K562 (cell line): ENCODE data around the gene GLRX. TPM values are rescaled to one million over a fixed set of nuclear protein-coding genes. Genes with fewer than 3 reads are reported as not detected.

Experiments
- ATAC-seq: fragments of 200-7000 bp; cut with Tn5 transposase; 3 replicates; pipeline ENCODE4 v1.9.1; 2020; ENCODE audit warnings: moderate library complexity
- BruUV-seq: library from RNA; stranded (reverse); fragments of 400-500 nt; replicated peaks from 2 replicates; lab custom pipeline; 2021; lab: Mats Ljungman, UMichigan
- CTCF ChIA-PET: fragments of 300-600 bp; formaldehyde crosslinking; extraction: SDS; loops from one replicate; lab custom pipeline; 2021; ENCODE audit warnings: low intra/inter-chr PET ratio; lab: Yijun Ruan, JAX
- POLR2A ChIA-PET: fragments of 300-600, 350-650 bp; sonication (Branson Sonifier 250); formaldehyde crosslinking; extraction: SDS; loops from one replicate; lab custom pipeline; 2021; ENCODE audit warnings: antibody characterized with exemption, inconsistent platforms; lab: Yijun Ruan, JAX
- DNase-seq, 4 experiments: peaks; one replicate each; pipeline versions ENCODE4 v3.0.0 to v3.0.0-alpha.2; 2011 to 2018; ENCODE audit warnings: low spot score in 3 of 4, mixed read lengths in 3 of 4; ENCODE audit errors: extremely low read depth in 1 of 4
- FAIRE-seq: peaks from 2 replicates; lab custom pipeline; 2011; peaks lifted over from hg19 to GRCh38; lab: Jason Lieb, UNC
- H2AFZ ChIP-seq: 2 replicates; pipeline ENCODE4 v1.6.0; 2011; ENCODE audit warnings: low read depth, low read length, control low read depth, inconsistent platforms
- H3K27ac ChIP-seq: fragments of 200-600 bp; 3 replicates; pipeline ENCODE4 v1.8.0; 2011; ENCODE audit warnings: low read depth, mild to moderate bottlenecking, control low read depth, inconsistent platforms, low read length, moderate library complexity, mixed read lengths; ENCODE audit errors: extremely low read depth
- H3K27me3 ChIP-seq, 2 experiments: fragments of 300-600 bp in 1 of 2; 2 replicates in 1 of 2; 3 replicates in 1 of 2; pipeline versions ENCODE4 v1.6.0 to v1.8.0; 2011; ENCODE audit warnings: inconsistent platforms in 2 of 2, low read length in 2 of 2, mild to moderate bottlenecking in 1 of 2, mixed read lengths in 1 of 2, moderate library complexity in 1 of 2; ENCODE audit not compliant: control insufficient read depth in 2 of 2, insufficient read depth in 2 of 2
- H3K36me3 ChIP-seq: fragments of 300-600 bp; 3 replicates; pipeline ENCODE4 v1.8.0; 2011; ENCODE audit warnings: mild to moderate bottlenecking, low read length, inconsistent platforms; ENCODE audit not compliant: control insufficient read depth, insufficient read depth
- H3K4me1 ChIP-seq, 2 experiments: fragments of 200-600 bp in 1 of 2; replicated peaks in 1 of 2; 2 replicates in 1 of 2; 3 replicates in 1 of 2; pipeline versions ENCODE4 v1.5.1 to v1.8.0; 2011; ENCODE audit warnings: inconsistent platforms in 2 of 2, low read length in 2 of 2, mild to moderate bottlenecking in 1 of 2, mixed read lengths in 1 of 2, moderate library complexity in 1 of 2; ENCODE audit not compliant: control insufficient read depth in 2 of 2, insufficient read depth in 2 of 2
- H3K4me2 ChIP-seq: 2 replicates; pipeline ENCODE4 v1.6.1; 2011; ENCODE audit warnings: low read length, control low read depth, inconsistent platforms, mixed read lengths; ENCODE audit not compliant: insufficient read depth
- H3K4me3 ChIP-seq: fragments of 200-600 bp; sonication (generic), shearing (Covaris generic); 2 replicates; pipeline ENCODE4 v1.5.1; 2016; ENCODE audit warnings: control low read depth, inconsistent platforms
- H3K79me2 ChIP-seq: fragments of 200-600 bp; 3 replicates; pipeline ENCODE4 v1.8.0; 2011; ENCODE audit warnings: low read length, inconsistent platforms; ENCODE audit not compliant: control insufficient read depth, insufficient read depth
- H3K9ac ChIP-seq, 2 experiments: 2 replicates each; pipeline versions ENCODE4 v1.6.0 to v1.6.1; 2011; ENCODE audit warnings: low read depth in 2 of 2, low read length in 2 of 2, control low read depth in 1 of 2, inconsistent platforms in 1 of 2, mild to moderate bottlenecking in 1 of 2, mixed read lengths in 1 of 2; ENCODE audit not compliant: insufficient read depth in 1 of 2
- H3K9me1 ChIP-seq: one replicate; pipeline ENCODE4 v1.6.0; 2011; ENCODE audit warnings: inconsistent platforms, mild to moderate bottlenecking, low read length, moderate library complexity; ENCODE audit not compliant: control insufficient read depth, insufficient read depth
- H3K9me3 ChIP-seq: replicated peaks from 2 replicates; pipeline ENCODE4 v1.5.1; 2011; ENCODE audit warnings: low read depth, low read length, inconsistent platforms; ENCODE audit not compliant: control insufficient read depth, insufficient read depth
- H4K20me1 ChIP-seq: replicated peaks from 2 replicates; pipeline ENCODE4 v1.6.1; 2011; ENCODE audit warnings: low read length, inconsistent platforms, mixed read lengths; ENCODE audit not compliant: control insufficient read depth, insufficient read depth
- CBX1 ChIP-seq: sonication (generic); IDR thresholded peaks from 2 replicates; pipeline ENCODE4 v1.6.1; 2016; ENCODE audit warnings: antibody characterized with exemption, low read depth, mild to moderate bottlenecking
- CSDE1 ChIP-seq, 2 experiments: fragments of 450-650 bp; IDR thresholded peaks; 2 replicates each; pipeline ENCODE4 v1.6.1; 2016; ENCODE audit warnings: mild to moderate bottlenecking in 1 of 2
- ELF2 ChIP-seq: fragments of 250-450 bp; sonication (Bioruptor Pico); IDR thresholded peaks from 2 replicates; pipeline ENCODE4 v1.5.0; 2021; ENCODE audit warnings: mild to moderate bottlenecking
- ETV1 ChIP-seq: fragments of 450-650 bp; conservative IDR thresholded peaks from 2 replicates; pipeline ENCODE4 v1.6.1; 2016; ENCODE audit warnings: missing genetic modification characterization, control low read depth, low read depth, missing compliant biosample characterization
- FOXP1 ChIP-seq: sonication (generic); formaldehyde crosslinking; IDR thresholded peaks from 2 replicates; pipeline ENCODE4 v1.8.0; 2022; ENCODE audit warnings: mild to moderate bottlenecking, missing genetic modification reagents
- HDAC1 ChIP-seq, 2 experiments: fragments of 450-650 bp; IDR thresholded peaks; 2 replicates each; pipeline ENCODE4 v1.6.1; 2016 to 2017; ENCODE audit warnings: inconsistent platforms in 1 of 2, mild to moderate bottlenecking in 1 of 2, moderate library complexity in 1 of 2
- SIRT6 ChIP-seq: IDR thresholded peaks from one replicate; pipeline ENCODE4 v1.6.1; 2012; ENCODE audit warnings: low read depth, mild to moderate bottlenecking, control low read depth, inconsistent platforms, low read length, moderate library complexity
- ZNF316 ChIP-seq: fragments of 450-650 bp; IDR thresholded peaks from 2 replicates; pipeline ENCODE4 v1.6.1; 2016
- WGBS: fragments of 100-300 bp; shearing (Covaris generic); methylation state at CpG from one replicate; pipeline ENCODE4 v1.1.6; 2016; ENCODE audit warnings: low coverage, mixed read lengths; ENCODE audit not compliant: insufficient coverage; ENCODE audit errors: missing lambda C conversion rate; 5-methylcytosine and 5-hydroxymethylcytosine counted together
- in situ Hi-C: fragments of 300-500 bp; cut with MboI; formaldehyde crosslinking; loops from 4 replicates; pipeline ENCODE4 v1.15.0; 2018; ENCODE audit warnings: inconsistent platforms, mixed read lengths
- intact Hi-C: fragments of 100-400 bp; cut with micrococcal nuclease; formaldehyde crosslinking; loops from 2 replicates; pipeline ENCODE4 v1.14.2; 2022
- polyA plus RNA-seq, 8 experiments: library from polyadenylated mRNA; depleted of rRNA in 4 of 8; stranded (reverse) in 5 of 8; unstranded in 3 of 8; fragments of >200 nt; fragmentation: Nextera tagmentation in 2 of 8; fragmentation: Illumina TruSeq in 1 of 8; extraction: Ambion mirVana in 2 of 8; extraction: Trizol in 1 of 8; gene quantifications; 2 replicates each; pipeline versions ENCODE4 v1.2.1 to v1.2.3, GENCODE V29; 2011 to 2014; ENCODE audit warnings: inconsistent platforms in 1 of 8, missing spikeins in 1 of 8
- total RNA-seq, 7 experiments: library from RNA; depleted of rRNA in 6 of 7; stranded (reverse); fragments of >200 nt in 6 of 7; fragmentation: Illumina TruSeq in 2 of 7; extraction: Trizol in 2 of 7; gene quantifications; 2 replicates each; pipeline versions ENCODE4 v1.2.1 to v1.2.3, GENCODE V29; 2011 to 2021; ENCODE audit warnings: low replicate concordance in 1 of 7
- TF ChIP-seq, protein P1 (sequence below), 2 experiments: IDR thresholded peaks in 1 of 2; conservative IDR thresholded peaks in 1 of 2; 2 replicates each; pipeline ENCODE4 v1.6.1; 2016; ENCODE audit warnings: low read depth in 2 of 2, mild to moderate bottlenecking in 1 of 2, missing compliant biosample characterization in 1 of 2, missing genetic modification characterization in 1 of 2, moderate library complexity in 1 of 2
- TF ChIP-seq, protein P2 (sequence below): sonication (generic); formaldehyde crosslinking; IDR thresholded peaks from 2 replicates; pipeline ENCODE4 v1.8.0; 2023; ENCODE audit warnings: missing genetic modification reagents, mild to moderate bottlenecking, borderline replicate concordance
- TF ChIP-seq, protein P3 (sequence below): fragments of 250-450 bp; sonication (Bioruptor Pico); IDR thresholded peaks from 2 replicates; pipeline ENCODE4 v1.5.0; 2020; ENCODE audit warnings: mild to moderate bottlenecking, borderline replicate concordance

Gene GLRX
- total and polyA plus RNA-seq, 9 of the 15 experiments (the other 6 are each of a cell fraction or from before 2014, with no cell fraction given) = 2.3 to 11.2 (median 4.6) TPM

DNA sequence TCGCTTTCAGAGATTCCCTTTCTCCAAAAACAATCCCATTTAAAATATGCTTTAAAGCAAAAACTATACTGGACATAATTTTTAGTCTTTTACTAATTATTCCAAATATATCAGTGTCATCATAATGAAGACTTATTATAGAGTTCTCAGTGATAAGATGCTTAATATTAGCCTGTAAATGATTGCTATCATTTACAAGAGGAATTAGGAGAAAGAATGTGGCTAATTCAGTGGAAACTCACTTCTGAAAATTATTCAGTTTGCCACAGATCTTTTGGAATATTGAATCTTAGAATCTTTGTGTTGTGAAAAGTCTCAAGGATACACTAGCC lies 24.7 kb upstream of the GLRX start:
- 0% methylated on average over 1 of the region's 1 CpG for WGBS
- TF ChIP-seq, protein P1, sequence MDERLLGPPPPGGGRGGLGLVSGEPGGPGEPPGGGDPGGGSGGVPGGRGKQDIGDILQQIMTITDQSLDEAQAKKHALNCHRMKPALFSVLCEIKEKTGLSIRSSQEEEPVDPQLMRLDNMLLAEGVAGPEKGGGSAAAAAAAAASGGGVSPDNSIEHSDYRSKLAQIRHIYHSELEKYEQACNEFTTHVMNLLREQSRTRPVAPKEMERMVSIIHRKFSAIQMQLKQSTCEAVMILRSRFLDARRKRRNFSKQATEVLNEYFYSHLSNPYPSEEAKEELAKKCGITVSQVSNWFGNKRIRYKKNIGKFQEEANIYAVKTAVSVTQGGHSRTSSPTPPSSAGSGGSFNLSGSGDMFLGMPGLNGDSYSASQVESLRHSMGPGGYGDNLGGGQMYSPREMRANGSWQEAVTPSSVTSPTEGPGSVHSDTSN (CRISPR knock-in tag; IDR thresholded peaks at IDR 0.05; ENCODE audit: low read depth) = no peak
- TF ChIP-seq, protein P1 (tag; conservative IDR thresholded peaks at IDR 0.05; ENCODE audit: low read depth) = no peak
- TF ChIP-seq CBX1 (no peak), HDAC1 (IDR thresholded peaks at IDR 0.05) (no peak), FOXP1 (CRISPR knock-in tag) (no peak), SIRT6 (no peak), ELF2 (CRISPR knock-in tag) (0 out of 2 replicates have a peak, but pooled peaks have one; percentile 19), ZNF316 (peak; percentile 31; the same call in 1 of the 2 replicates), CSDE1 (IDR thresholded peaks at IDR 0.05) (no peak), ETV1 (tag) (0 out of 2 replicates have a peak, but pooled peaks have one; percentile 9)
- TF ChIP-seq, protein P2, sequence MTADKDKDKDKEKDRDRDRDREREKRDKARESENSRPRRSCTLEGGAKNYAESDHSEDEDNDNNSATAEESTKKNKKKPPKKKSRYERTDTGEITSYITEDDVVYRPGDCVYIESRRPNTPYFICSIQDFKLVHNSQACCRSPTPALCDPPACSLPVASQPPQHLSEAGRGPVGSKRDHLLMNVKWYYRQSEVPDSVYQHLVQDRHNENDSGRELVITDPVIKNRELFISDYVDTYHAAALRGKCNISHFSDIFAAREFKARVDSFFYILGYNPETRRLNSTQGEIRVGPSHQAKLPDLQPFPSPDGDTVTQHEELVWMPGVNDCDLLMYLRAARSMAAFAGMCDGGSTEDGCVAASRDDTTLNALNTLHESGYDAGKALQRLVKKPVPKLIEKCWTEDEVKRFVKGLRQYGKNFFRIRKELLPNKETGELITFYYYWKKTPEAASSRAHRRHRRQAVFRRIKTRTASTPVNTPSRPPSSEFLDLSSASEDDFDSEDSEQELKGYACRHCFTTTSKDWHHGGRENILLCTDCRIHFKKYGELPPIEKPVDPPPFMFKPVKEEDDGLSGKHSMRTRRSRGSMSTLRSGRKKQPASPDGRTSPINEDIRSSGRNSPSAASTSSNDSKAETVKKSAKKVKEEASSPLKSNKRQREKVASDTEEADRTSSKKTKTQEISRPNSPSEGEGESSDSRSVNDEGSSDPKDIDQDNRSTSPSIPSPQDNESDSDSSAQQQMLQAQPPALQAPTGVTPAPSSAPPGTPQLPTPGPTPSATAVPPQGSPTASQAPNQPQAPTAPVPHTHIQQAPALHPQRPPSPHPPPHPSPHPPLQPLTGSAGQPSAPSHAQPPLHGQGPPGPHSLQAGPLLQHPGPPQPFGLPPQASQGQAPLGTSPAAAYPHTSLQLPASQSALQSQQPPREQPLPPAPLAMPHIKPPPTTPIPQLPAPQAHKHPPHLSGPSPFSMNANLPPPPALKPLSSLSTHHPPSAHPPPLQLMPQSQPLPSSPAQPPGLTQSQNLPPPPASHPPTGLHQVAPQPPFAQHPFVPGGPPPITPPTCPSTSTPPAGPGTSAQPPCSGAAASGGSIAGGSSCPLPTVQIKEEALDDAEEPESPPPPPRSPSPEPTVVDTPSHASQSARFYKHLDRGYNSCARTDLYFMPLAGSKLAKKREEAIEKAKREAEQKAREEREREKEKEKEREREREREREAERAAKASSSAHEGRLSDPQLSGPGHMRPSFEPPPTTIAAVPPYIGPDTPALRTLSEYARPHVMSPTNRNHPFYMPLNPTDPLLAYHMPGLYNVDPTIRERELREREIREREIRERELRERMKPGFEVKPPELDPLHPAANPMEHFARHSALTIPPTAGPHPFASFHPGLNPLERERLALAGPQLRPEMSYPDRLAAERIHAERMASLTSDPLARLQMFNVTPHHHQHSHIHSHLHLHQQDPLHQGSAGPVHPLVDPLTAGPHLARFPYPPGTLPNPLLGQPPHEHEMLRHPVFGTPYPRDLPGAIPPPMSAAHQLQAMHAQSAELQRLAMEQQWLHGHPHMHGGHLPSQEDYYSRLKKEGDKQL (CRISPR knock-in tag) = no peak
- TF ChIP-seq, protein P3, sequence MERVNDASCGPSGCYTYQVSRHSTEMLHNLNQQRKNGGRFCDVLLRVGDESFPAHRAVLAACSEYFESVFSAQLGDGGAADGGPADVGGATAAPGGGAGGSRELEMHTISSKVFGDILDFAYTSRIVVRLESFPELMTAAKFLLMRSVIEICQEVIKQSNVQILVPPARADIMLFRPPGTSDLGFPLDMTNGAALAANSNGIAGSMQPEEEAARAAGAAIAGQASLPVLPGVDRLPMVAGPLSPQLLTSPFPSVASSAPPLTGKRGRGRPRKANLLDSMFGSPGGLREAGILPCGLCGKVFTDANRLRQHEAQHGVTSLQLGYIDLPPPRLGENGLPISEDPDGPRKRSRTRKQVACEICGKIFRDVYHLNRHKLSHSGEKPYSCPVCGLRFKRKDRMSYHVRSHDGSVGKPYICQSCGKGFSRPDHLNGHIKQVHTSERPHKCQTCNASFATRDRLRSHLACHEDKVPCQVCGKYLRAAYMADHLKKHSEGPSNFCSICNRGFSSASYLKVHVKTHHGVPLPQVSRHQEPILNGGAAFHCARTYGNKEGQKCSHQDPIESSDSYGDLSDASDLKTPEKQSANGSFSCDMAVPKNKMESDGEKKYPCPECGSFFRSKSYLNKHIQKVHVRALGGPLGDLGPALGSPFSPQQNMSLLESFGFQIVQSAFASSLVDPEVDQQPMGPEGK = no peak

More for the DNA sequence above, 24.7 kb upstream of the GLRX start:
- no peak for FAIRE-seq
- Histone ChIP-seq H3K4me1 (peaks cover 0 to 15% of the 10 kb centered on the region in 2 experiments; a peak in 4 of 5 replicates), H3K9ac (no peak overlapping the region), H3K9me3 (no peaks in the 10 kb centered on the region), H3K36me3 (no peaks in the 10 kb centered on the region), H2AFZ (no peak overlapping the region), H3K4me3 (no peak overlapping the region), H3K4me2 (no peak overlapping the region), H4K20me1 (no peaks in the 10 kb centered on the region), H3K27ac (no peak overlapping the region), H3K79me2 (no peaks in the 10 kb centered on the region), H3K9me1 (no peaks in the 10 kb centered on the region), H3K27me3 (no peaks in the 10 kb centered on the region)
- POLR2A ChIA-PET = interaction anchor here (0.7 to 1.6 kb wide), 2 partner anchors 9 to 15 kb away, joined by 3 to 4 read pairs; no protein-coding TSS in a partner anchor
- no TSS peak for BruUV-seq
- no peak for ATAC-seq
- DNase-seq = no peak
- intact Hi-C loops = loop anchor here (1.0 to 10.0 kb wide), 7 partner anchors 66 to 878 kb away; partner anchors contain the start of genes ARSK and SKIC3
- CTCF ChIA-PET = interaction anchor here (0.7 to 4.1 kb wide), 5 partner anchors 66 to 206 kb away, joined by 3 to 63 read pairs (median 12); partner anchors contain the start of gene RFESD
- in situ Hi-C loops = loop anchor here (5.0 to 25.0 kb wide), 4 partner anchors 70 to 885 kb away; partner anchors contain the start of gene MCTP1
